Lung (tissue), 12 donors: ENCODE results near the gene SAP30BP. TPM values are rescaled to one million over a fixed set of nuclear protein-coding genes. Genes with fewer than 3 reads are reported as not detected.

Experiments used
- ATAC-seq: fragments of 200-7000 bp; cut with Tn5 transposase; one replicate; pipeline ENCODE4 v1.9.1; 2020; ENCODE audit warnings: moderate number of reproducible peaks; ENCODE audit not compliant: insufficient read depth, low FRiP score
- DNase-seq, 3 donors: peaks; one replicate each; pipeline ENCODE4 v3.0.0-alpha.2; 2013 to 2017
- H3K27ac ChIP-seq, 2 donors: one replicate each; pipeline ENCODE4 v1.5.1; 2013; ENCODE audit warnings: mild to moderate bottlenecking in 2 of 2, moderate library complexity in 2 of 2, control low read depth in 1 of 2, inconsistent platforms in 1 of 2, low read depth in 1 of 2, low read length in 1 of 2
- H3K27me3 ChIP-seq, 3 donors: one replicate each; pipeline ENCODE4 v1.5.1; 2013; ENCODE audit warnings: low read length in 2 of 3; ENCODE audit not compliant: control insufficient read depth in 3 of 3, insufficient read depth in 3 of 3
- H3K36me3 ChIP-seq, 4 donors: one replicate each; pipeline ENCODE4 v1.5.1; 2013; ENCODE audit warnings: low read length in 4 of 4, mild to moderate bottlenecking in 1 of 4, moderate library complexity in 1 of 4; ENCODE audit not compliant: control insufficient read depth in 4 of 4, insufficient read depth in 4 of 4
- H3K4me1 ChIP-seq, 5 donors: one replicate each; pipeline ENCODE4 v1.5.1; 2013; ENCODE audit warnings: low read length in 5 of 5, mild to moderate bottlenecking in 2 of 5, moderate library complexity in 1 of 5; ENCODE audit not compliant: control insufficient read depth in 5 of 5, insufficient read depth in 5 of 5
- H3K4me3 ChIP-seq: one replicate; pipeline ENCODE4 v1.5.1; 2013; ENCODE audit warnings: mild to moderate bottlenecking, control low read depth, moderate library complexity
- H3K9ac ChIP-seq, 2 donors: one replicate each; pipeline ENCODE4 v1.5.1; 2013; ENCODE audit warnings: low read length in 2 of 2, control low read depth in 1 of 2; ENCODE audit not compliant: insufficient read depth in 1 of 2
- H3K9me3 ChIP-seq, 4 donors: one replicate each; pipeline ENCODE4 v1.5.1; 2013; ENCODE audit warnings: low read length in 3 of 4, mild to moderate bottlenecking in 1 of 4, moderate library complexity in 1 of 4; ENCODE audit not compliant: control insufficient read depth in 4 of 4, insufficient read depth in 3 of 4
- CTCF ChIP-seq: IDR thresholded peaks from 2 replicates; pipeline ENCODE4 v1.5.1; 2012; ENCODE audit warnings: mild to moderate bottlenecking; ENCODE audit errors: control extremely low read depth, extremely low read depth
- WGBS, 2 donors: extraction: QIAGEN DNeasy Blood & Tissue Kit; methylation state at CpG; one replicate each; pipeline ENCODE4 v1.1.7; 2013; 5-methylcytosine and 5-hydroxymethylcytosine counted together
- polyA plus RNA-seq, 2 donors: library from polyadenylated mRNA; stranded (reverse); fragments of 200-250 nt; gene quantifications; one replicate each; pipeline ENCODE4 v1.2.1, GENCODE V29; 2013
- total RNA-seq, 2 donors: library from RNA; depleted of rRNA in 1 of 2; stranded (reverse); fragments of >200 nt in 1 of 2; gene quantifications; one replicate each; pipeline ENCODE4 v1.2.1, GENCODE V29; 2014 to 2021
- donor health status: control.
- donor health status: control.
- donor health status: Bipolar disorder and iron deficiency.
- donor health status: healthy.
- donor health status: DM: yes; HTN: yes; CAD: no.

The SAP30BP gene
- total and polyA plus RNA-seq, 4 donors: 46.5 to 82.9 (median 77.3) TPM

GRCh38 chr17:75645501-75645888 lies 21.6 kb upstream of the SAP30BP start:
- peaks cover under 1 to 14% (median 2%) of the 10 kb centered on the region in 4 donors for H3K36me3 ChIP-seq
- H3K4me1 ChIP-seq: peaks cover 0 to 42% (median 12%) of the 10 kb centered on the region in 5 donors
- TF ChIP-seq CTCF: no peak
- H3K27me3 ChIP-seq: no peaks in the 10 kb centered on the region
- 64 to 70% methylated on average over 7 of the region's 7 CpGs for WGBS, 2 donors
- H3K4me3 ChIP-seq: no peak overlapping the region
- H3K9ac ChIP-seq: peak overlapping the region; percentile 26 to 43
- no peaks in the 10 kb centered on the region for H3K9me3 ChIP-seq
- peak; percentile 67 for ATAC-seq
- peak; percentile 54 to 78 (median 63) for DNase-seq
- peak overlapping the region in 1 of 2 donors; percentile 98 for H3K27ac ChIP-seq

GRCh38 chr17:75645889-75646637 lies 21.1 kb upstream of the SAP30BP start:
- ATAC-seq (peak; percentile 88), DNase-seq (peak; percentile 65 to 86 (median 81))
- Histone ChIP-seq H3K27me3 (no peaks in the 10 kb centered on the region), H3K36me3 (peaks cover 2 to 20% (median 6%) of the 10 kb centered on the region in 4 donors), H3K9me3 (no peaks in the 10 kb centered on the region), H3K9ac (peak overlapping the region; percentile 26 to 43), H3K27ac (peak overlapping the region in 1 of 2 donors; percentile 98), H3K4me1 (peaks cover 0 to 37% (median 12%) of the 10 kb centered on the region in 5 donors), H3K4me3 (no peak overlapping the region)
- WGBS, 2 donors: 37 to 41% methylated on average over 17 of the region's 17 CpGs
- no peak for TF ChIP-seq CTCF

DNA sequence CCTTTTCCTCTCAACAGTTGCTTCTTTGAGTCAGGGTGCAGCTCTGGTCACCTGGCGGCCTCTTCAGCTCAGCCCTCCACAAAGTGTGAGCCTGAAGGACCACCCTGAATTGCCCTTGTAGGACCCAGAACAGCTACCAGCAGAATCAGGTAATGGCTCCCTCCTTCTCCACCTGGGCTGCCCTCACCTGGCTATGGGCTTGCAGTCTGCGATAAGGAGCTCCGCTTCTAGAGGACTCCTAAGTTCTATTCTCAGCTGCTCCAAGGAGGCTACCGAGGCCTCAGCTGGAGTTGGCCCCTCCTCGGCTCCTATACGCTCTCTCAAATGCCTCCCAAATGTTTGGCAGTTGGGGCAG lies 20.5 kb upstream of the SAP30BP start:
- H3K27me3 ChIP-seq: no peaks in the 10 kb centered on the region
- DNase-seq (no peak), ATAC-seq (no peak)
- TF ChIP-seq CTCF: no peak
- H3K27ac ChIP-seq: peak overlapping the region in 1 of 2 donors; percentile 98
- H3K36me3 ChIP-seq: peaks cover 2 to 20% (median 6%) of the 10 kb centered on the region in 4 donors
- 85 to 89% methylated on average over 6 of the region's 6 CpGs for WGBS, 2 donors
- H3K9me3 ChIP-seq: no peaks in the 10 kb centered on the region
- H3K4me3 ChIP-seq: no peak overlapping the region
- H3K9ac ChIP-seq: peak overlapping the region in 1 of 2 donors; percentile 26
- H3K4me1 ChIP-seq: peaks cover 0 to 31% (median 12%) of the 10 kb centered on the region in 5 donors
